HG02938 (cell line): ENCODE measurements around the gene XIRP1.

Source experiments
- ATAC-seq: cut with Tn5 transposase; IDR thresholded peaks from one replicate; pipeline ENCODE4 v1.9.1; 2021; ENCODE audit warnings: mild to moderate bottlenecking, moderate library complexity; ENCODE audit not compliant: unreplicated experiment

Gene XIRP1

GRCh38 chr3:39188271-39189149, 3.9 kb downstream of the XIRP1 start:
- no peak for ATAC-seq

- no peak for ATAC-seq
Measured at GRCh38 chr3:39187372-39188155, 4.8 kb downstream of the XIRP1 start.

GRCh38 chr3:39186692-39187151, 5.7 kb downstream of the XIRP1 start:
- no peak for ATAC-seq

GRCh38 chr3:39185959-39186691, 6.3 kb downstream of the XIRP1 start:
- no peak for ATAC-seq

GRCh38 chr3:39185326-39185958, 7.0 kb downstream of the XIRP1 start:
- no peak for ATAC-seq

GRCh38 chr3:39184968-39185285, 7.5 kb downstream of the XIRP1 start:
- ATAC-seq = no peak

- no peak for ATAC-seq
Measured at GRCh38 chr3:39184081-39184967, 8.1 kb downstream of the XIRP1 start.

GRCh38 chr3:39183211-39184080, 8.9 kb downstream of the XIRP1 start:
- ATAC-seq = no peak

GRCh38 chr3:39181408-39182335, 10.7 kb downstream of the XIRP1 start:
- no peak for ATAC-seq

- peak; percentile 90 for ATAC-seq
Measured at GRCh38 chr3:39180546-39181346, 11.6 kb downstream of the XIRP1 start.

GRCh38 chr3:39180183-39180545, 12.2 kb downstream of the XIRP1 start:
- ATAC-seq = no peak

GRCh38 chr3:39178553-39178952, 13.8 kb downstream of the XIRP1 start:
- ATAC-seq = no peak

- no peak for ATAC-seq
Measured at GRCh38 chr3:39177708-39178332, 14.6 kb downstream of the XIRP1 start.

GRCh38 chr3:39176025-39176714, 16.2 kb downstream of the XIRP1 start:
- no peak for ATAC-seq

GRCh38 chr3:39173318-39174125, 18.9 kb downstream of the XIRP1 start:
- ATAC-seq = no peak
